GM15510 (cell line): ENCODE results near the gene CYGB.

ENCODE experiments used
- POLR2A ChIP-seq: IDR thresholded peaks from 3 replicates; pipeline ENCODE4 v1.6.1; 2011; ENCODE audit warnings: borderline replicate concordance; ENCODE audit not compliant: insufficient read length; ENCODE audit errors: extremely low read depth

Gene CYGB

GRCh38 chr17:76492123-76492988 is 45.2 kb downstream of the CYGB start:
- peak; percentile 26 for TF ChIP-seq POLR2A

- no peak for TF ChIP-seq POLR2A
These were observed 46.0 kb downstream of the CYGB start for GRCh38 chr17:76491271-76492122.

- no peak for TF ChIP-seq POLR2A
These were observed 47.3 kb downstream of the CYGB start for GRCh38 chr17:76490112-76490710.

DNA sequence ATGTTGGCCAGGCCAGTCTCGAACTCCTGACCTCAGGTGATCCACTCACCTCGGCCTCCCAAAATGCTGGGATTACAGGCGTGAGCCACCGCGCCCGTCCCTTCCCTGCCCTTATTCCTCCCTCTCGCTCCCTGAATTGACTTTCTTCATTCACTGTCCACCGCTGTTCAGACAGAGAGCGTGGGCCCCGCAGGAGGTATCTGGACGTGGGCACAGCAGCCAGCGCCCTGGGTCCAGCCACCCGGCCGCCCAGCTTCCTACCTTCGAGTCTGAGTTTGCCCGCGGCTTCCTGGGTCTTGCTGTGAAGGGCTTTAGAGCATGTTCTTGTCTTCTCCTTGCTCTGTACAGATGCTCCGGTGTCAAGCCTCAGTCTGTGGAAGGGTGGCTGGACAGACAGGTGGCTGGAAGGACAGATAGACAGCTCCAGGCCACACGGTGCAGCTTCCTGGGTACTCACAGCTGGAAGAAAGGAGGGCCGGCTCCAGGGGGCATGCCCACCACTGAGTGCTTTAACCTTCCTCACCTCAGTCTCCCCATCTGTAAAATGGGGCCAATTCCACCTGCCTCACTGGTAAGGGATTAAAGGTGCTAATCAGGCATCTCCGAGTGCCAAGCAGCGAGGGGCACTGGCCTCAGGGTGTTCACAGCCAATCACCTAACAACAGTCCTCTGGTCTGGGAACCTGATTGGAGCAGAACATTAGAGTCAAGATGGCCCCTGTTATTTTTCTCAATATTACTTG is 49.9 kb downstream of the CYGB start:
- TF ChIP-seq POLR2A: no peak

DNA sequence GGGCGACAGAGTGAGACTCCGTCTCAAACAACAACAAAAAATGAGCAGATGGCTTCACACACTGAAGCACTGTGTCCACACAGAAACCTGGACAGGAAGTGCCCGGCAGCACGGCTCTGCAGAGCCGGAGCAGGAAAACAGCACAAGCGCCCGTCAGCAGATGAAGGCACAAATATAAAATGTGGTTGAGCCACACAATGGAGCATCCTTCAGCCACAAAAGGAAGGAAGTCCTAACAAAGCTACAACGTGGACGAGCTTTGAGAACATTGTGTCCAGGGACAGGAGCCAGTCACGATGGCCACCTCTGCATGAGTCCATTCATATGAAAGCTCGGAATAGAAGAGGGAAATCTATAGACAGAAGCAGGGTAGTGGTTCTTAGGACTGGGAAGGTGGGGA is 51.9 kb downstream of the CYGB start:
- no peak for TF ChIP-seq POLR2A

DNA sequence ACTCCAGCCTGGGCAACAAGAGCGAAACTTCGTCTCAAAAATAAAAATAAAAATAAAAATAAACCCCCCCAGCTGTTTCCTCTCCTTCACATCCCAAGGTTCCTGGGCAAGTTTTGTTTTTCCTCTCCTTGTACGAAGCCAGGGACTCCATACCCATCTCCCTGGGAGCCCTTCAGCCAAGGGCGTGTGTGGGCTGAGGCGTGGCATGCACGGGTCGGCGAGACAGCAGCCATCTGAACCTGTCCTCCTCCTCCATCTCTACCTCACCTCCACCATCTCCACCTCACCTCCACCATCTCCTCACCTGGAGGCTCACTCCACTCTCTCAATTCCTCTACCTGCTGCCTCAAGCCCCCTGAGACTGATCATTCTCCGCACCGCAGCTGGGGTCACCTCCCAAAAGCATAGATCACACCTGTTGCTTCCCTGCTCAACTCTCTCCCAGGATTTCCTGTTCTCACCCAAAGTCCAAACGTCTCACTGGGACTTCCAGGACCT is 53.2 kb downstream of the CYGB start:
- no peak for TF ChIP-seq POLR2A

GRCh38 chr17:76481071-76481655 is 56.3 kb downstream of the CYGB start:
- peak; percentile 43 for TF ChIP-seq POLR2A

- TF ChIP-seq POLR2A: no peak
These were observed 56.9 kb downstream of the CYGB start for GRCh38 chr17:76480632-76481031.

- TF ChIP-seq POLR2A: no peak
These were observed 57.9 kb downstream of the CYGB start for GRCh38 chr17:76479515-76480060.

GRCh38 chr17:76478730-76479514 is 58.6 kb downstream of the CYGB start:
- no peak for TF ChIP-seq POLR2A

GRCh38 chr17:76478097-76478496 is 59.4 kb downstream of the CYGB start:
- TF ChIP-seq POLR2A: no peak

- TF ChIP-seq POLR2A: no peak
These were observed 59.9 kb downstream of the CYGB start for GRCh38 chr17:76477576-76477975.
